Mesendoderm (in vitro differentiated cells): Measurements from ENCODE around the gene PIK3CD.

ENCODE experiments used
- DNase-seq: peaks from one replicate; pipeline ENCODE4 v3.0.0; 2013
- H2AK5ac ChIP-seq: 2 replicates; pipeline ENCODE4 v1.6.1; 2013; ENCODE audit warnings: low read length, inconsistent platforms
- H2BK120ac ChIP-seq: 2 replicates; pipeline ENCODE4 v1.6.1; 2013; ENCODE audit warnings: low read depth, mild to moderate bottlenecking, low read length, moderate library complexity, mixed read lengths
- H2BK15ac ChIP-seq: replicated peaks from 2 replicates; pipeline ENCODE4 v1.6.1; 2013; ENCODE audit warnings: low read depth, mild to moderate bottlenecking, moderate library complexity
- H2BK5ac ChIP-seq: 2 replicates; pipeline ENCODE4 v1.6.1; 2013; ENCODE audit warnings: low read length, inconsistent platforms
- H3K18ac ChIP-seq: 2 replicates; pipeline ENCODE4 v1.6.1; 2013; ENCODE audit warnings: mild to moderate bottlenecking, low read length, mixed read lengths
- H3K23ac ChIP-seq: one replicate; pipeline ENCODE4 v1.6.1; 2013; ENCODE audit warnings: low read length
- H3K27ac ChIP-seq: 2 replicates; pipeline ENCODE4 v1.5.1; 2013; ENCODE audit warnings: low read depth, mild to moderate bottlenecking, inconsistent platforms, low read length, moderate library complexity
- H3K27me3 ChIP-seq: 2 replicates; pipeline ENCODE4 v1.6.1; 2013; ENCODE audit warnings: low read length, control low read depth, mild to moderate bottlenecking, inconsistent platforms; ENCODE audit not compliant: insufficient read depth, poor library complexity
- H3K36me3 ChIP-seq: 2 replicates; pipeline ENCODE4 v1.6.1; 2013; ENCODE audit warnings: low read length, inconsistent platforms; ENCODE audit not compliant: control insufficient read depth, insufficient read depth
- H3K4ac ChIP-seq: one replicate; pipeline ENCODE4 v1.6.1; 2013; ENCODE audit warnings: low read depth, mild to moderate bottlenecking, low read length, moderate library complexity
- H3K4me1 ChIP-seq: 2 replicates; pipeline ENCODE4 v1.6.1; 2013; ENCODE audit warnings: low read depth, low read length, inconsistent platforms; ENCODE audit not compliant: control insufficient read depth
- H3K4me2 ChIP-seq: 2 replicates; pipeline ENCODE4 v1.6.1; 2013; ENCODE audit warnings: low read length
- H3K4me3 ChIP-seq: 2 replicates; pipeline ENCODE4 v1.5.1; 2013; ENCODE audit warnings: mild to moderate bottlenecking, low read length
- H3K56ac ChIP-seq: one replicate; pipeline ENCODE4 v1.6.1; 2013; ENCODE audit warnings: low read length
- H3K79me1 ChIP-seq: 2 replicates; pipeline ENCODE4 v1.6.1; 2013; ENCODE audit warnings: low read length, inconsistent platforms
- H3K79me2 ChIP-seq: 2 replicates; pipeline ENCODE4 v1.6.1; 2013; ENCODE audit warnings: mild to moderate bottlenecking, low read length; ENCODE audit not compliant: control insufficient read depth, insufficient read depth
- H3K9ac ChIP-seq: 2 replicates; pipeline ENCODE4 v1.6.1; 2013; ENCODE audit warnings: low read length, inconsistent platforms
- H4K5ac ChIP-seq: one replicate; pipeline ENCODE4 v1.6.1; 2013; ENCODE audit warnings: low read length
- H4K8ac ChIP-seq: one replicate; pipeline ENCODE4 v1.6.1; 2013; ENCODE audit warnings: low read depth, mild to moderate bottlenecking, control low read depth, low read length, moderate library complexity
- WGBS: extraction: QIAGEN DNeasy Blood & Tissue Kit; methylation state at CpG from one replicate; pipeline ENCODE4 v1.1.7; 2013; ENCODE audit warnings: low lambda C conversion rate, missing lambda C conversion rate; ENCODE audit not compliant: insufficient coverage; ENCODE audit errors: extremely low coverage; 5-methylcytosine and 5-hydroxymethylcytosine counted together

The PIK3CD gene

DNA sequence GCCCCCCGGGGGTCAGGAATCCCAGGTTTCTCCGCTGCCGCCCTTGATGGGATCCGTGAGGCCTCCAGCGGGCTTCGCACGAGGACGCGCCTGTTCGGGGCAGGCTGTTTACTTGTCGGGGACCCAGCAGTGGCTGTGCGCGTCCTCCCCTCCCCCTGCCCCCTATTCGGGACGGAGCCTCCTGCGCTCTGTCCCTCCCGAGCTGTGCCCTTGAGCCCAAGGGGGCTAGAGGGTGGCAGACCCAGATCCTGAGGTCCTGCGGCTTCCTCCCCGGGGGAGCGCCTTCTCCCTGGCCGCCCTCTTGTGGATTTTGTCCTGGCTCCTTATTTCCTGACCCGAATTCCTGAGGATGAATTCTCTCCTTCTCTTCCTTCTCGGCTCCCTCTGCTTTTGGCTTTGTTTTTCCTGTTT lies 38.4 kb downstream of the PIK3CD start:
- H3K9ac ChIP-seq: peak overlapping the region; percentile 61
- no peak overlapping the region for H2AK5ac ChIP-seq
- no peak overlapping the region for H2BK120ac ChIP-seq
- H3K4me3 ChIP-seq: peak overlapping the region; percentile 14
- H4K8ac ChIP-seq: no peak overlapping the region
- no peak overlapping the region for H3K4ac ChIP-seq
- no CpG with 5 or more reads among the region's 23 CpGs for WGBS
- H3K27me3 ChIP-seq: peaks cover 9% of the 10 kb centered on the region
- no peak overlapping the region for H4K5ac ChIP-seq
- H3K79me2 ChIP-seq: no peaks in the 10 kb centered on the region
- H3K79me1 ChIP-seq: no peaks in the 10 kb centered on the region
- peak overlapping the region; percentile 65 for H3K4me2 ChIP-seq
- H3K27ac ChIP-seq: no peak overlapping the region
- no peak overlapping the region for H2BK15ac ChIP-seq
- H3K4me1 ChIP-seq: peaks cover 2% of the 10 kb centered on the region
- peak overlapping the region; percentile 46 for H3K18ac ChIP-seq
- DNase-seq: peak; percentile 52
- H3K56ac ChIP-seq: peak overlapping the region; percentile 88
- H2BK5ac ChIP-seq: no peak overlapping the region
- H3K23ac ChIP-seq: no peak overlapping the region
- H3K36me3 ChIP-seq: no peaks in the 10 kb centered on the region

- Histone ChIP-seq H2AK5ac (no peak overlapping the region), H2BK15ac (no peak overlapping the region), H3K9ac (peak overlapping the region; percentile 61), H3K23ac (no peak overlapping the region), H3K4ac (no peak overlapping the region), H3K79me1 (no peaks in the 10 kb centered on the region), H3K36me3 (no peaks in the 10 kb centered on the region), H2BK5ac (no peak overlapping the region), H3K4me3 (no peak overlapping the region), H2BK120ac (no peak overlapping the region), H3K27ac (no peak overlapping the region), H3K27me3 (peaks cover 9% of the 10 kb centered on the region), H3K4me1 (peaks cover 2% of the 10 kb centered on the region), H3K18ac (no peak overlapping the region), H4K8ac (no peak overlapping the region), H3K4me2 (peak overlapping the region; percentile 65), H3K56ac (peak overlapping the region; percentile 88), H3K79me2 (no peaks in the 10 kb centered on the region), H4K5ac (no peak overlapping the region)
- no CpG with 5 or more reads among the region's 14 CpGs for WGBS
- no peak for DNase-seq
Observed at GRCh38 chr1:9690440-9691107, 39.0 kb downstream of the PIK3CD start.

GRCh38 chr1:9691108-9691445 lies 39.5 kb downstream of the PIK3CD start:
- Histone ChIP-seq H3K4me1 (peaks cover 2% of the 10 kb centered on the region), H3K4me3 (no peak overlapping the region), H3K18ac (no peak overlapping the region), H2AK5ac (no peak overlapping the region), H2BK15ac (no peak overlapping the region), H3K79me2 (no peaks in the 10 kb centered on the region), H2BK5ac (no peak overlapping the region), H3K36me3 (no peaks in the 10 kb centered on the region), H3K27ac (no peak overlapping the region), H3K9ac (no peak overlapping the region), H3K79me1 (no peaks in the 10 kb centered on the region), H2BK120ac (no peak overlapping the region), H3K56ac (no peak overlapping the region), H3K4me2 (no peak overlapping the region), H3K4ac (no peak overlapping the region), H3K23ac (no peak overlapping the region), H4K5ac (no peak overlapping the region), H3K27me3 (peaks cover 9% of the 10 kb centered on the region), H4K8ac (no peak overlapping the region)
- WGBS: no CpG with 5 or more reads among the region's 6 CpGs
- DNase-seq: no peak

GRCh38 chr1:9691691-9692090 lies 40.2 kb downstream of the PIK3CD start:
- Histone ChIP-seq H3K4me2 (no peak overlapping the region), H3K79me2 (no peaks in the 10 kb centered on the region), H3K36me3 (no peaks in the 10 kb centered on the region), H3K79me1 (no peaks in the 10 kb centered on the region), H3K4me1 (peaks cover 2% of the 10 kb centered on the region), H3K9ac (no peak overlapping the region), H2BK5ac (no peak overlapping the region), H3K27ac (no peak overlapping the region), H2BK15ac (no peak overlapping the region), H2BK120ac (no peak overlapping the region), H4K8ac (no peak overlapping the region), H3K4me3 (no peak overlapping the region), H4K5ac (no peak overlapping the region), H3K4ac (no peak overlapping the region), H2AK5ac (no peak overlapping the region), H3K27me3 (peaks cover 9% of the 10 kb centered on the region), H3K56ac (no peak overlapping the region), H3K23ac (no peak overlapping the region), H3K18ac (no peak overlapping the region)
- DNase-seq: no peak
- WGBS: no CpG with 5 or more reads among the region's 5 CpGs

DNA sequence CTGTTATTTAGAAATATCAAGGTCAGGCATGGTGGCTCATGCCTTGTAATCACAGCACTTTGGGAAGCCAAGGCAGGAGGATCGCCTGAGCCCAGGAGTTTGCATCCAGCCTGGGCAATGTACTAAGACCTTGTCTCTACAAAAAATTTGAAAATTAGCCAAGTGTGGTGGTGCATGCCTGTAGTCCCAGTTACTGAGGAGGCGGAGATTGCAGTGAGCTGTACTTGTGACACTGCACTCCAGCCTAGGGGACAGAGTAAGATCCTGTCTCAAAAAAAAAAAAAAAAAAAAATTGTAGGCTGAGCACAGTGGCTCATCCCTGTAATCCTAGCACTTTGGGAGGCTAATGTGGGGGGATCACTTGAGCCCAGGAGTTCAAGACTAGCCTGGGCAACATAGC lies 45.3 kb downstream of the PIK3CD start:
- Histone ChIP-seq H3K36me3 (no peaks in the 10 kb centered on the region), H3K27me3 (no peaks in the 10 kb centered on the region), H4K5ac (no peak overlapping the region), H2BK15ac (no peak overlapping the region), H2BK120ac (no peak overlapping the region), H3K4ac (no peak overlapping the region), H3K18ac (no peak overlapping the region), H3K79me2 (no peaks in the 10 kb centered on the region), H3K4me3 (no peak overlapping the region), H2AK5ac (no peak overlapping the region), H3K9ac (no peak overlapping the region), H2BK5ac (no peak overlapping the region), H3K4me1 (no peaks in the 10 kb centered on the region), H3K4me2 (no peak overlapping the region), H4K8ac (no peak overlapping the region), H3K27ac (no peak overlapping the region), H3K56ac (no peak overlapping the region), H3K79me1 (no peaks in the 10 kb centered on the region), H3K23ac (no peak overlapping the region)
- no CpG with 5 or more reads among the region's 2 CpGs for WGBS
- no peak for DNase-seq

DNA sequence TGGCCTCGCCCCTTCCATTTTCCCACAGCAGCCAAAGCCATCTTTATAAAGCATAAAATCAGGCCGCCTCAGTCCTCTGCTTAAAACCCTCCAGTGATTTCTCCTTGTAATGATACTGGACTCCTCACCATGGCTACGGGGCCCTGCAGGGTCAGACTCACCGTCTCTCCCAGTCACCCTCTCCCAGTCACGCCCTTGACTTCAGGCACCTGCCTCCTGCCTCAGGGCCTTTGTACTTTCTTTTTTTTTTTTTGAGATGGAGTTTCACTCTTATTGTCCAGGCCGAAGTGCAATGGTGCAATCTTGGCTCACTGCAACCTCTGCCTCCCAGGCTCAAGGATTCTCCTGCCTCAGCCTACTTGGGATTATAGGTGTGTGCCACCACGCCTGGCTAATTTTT lies 47.8 kb downstream of the PIK3CD start:
- Histone ChIP-seq H4K8ac (no peak overlapping the region), H3K27me3 (no peaks in the 10 kb centered on the region), H3K79me2 (no peaks in the 10 kb centered on the region), H3K27ac (no peak overlapping the region), H3K4ac (no peak overlapping the region), H2BK15ac (no peak overlapping the region), H3K36me3 (no peaks in the 10 kb centered on the region), H3K79me1 (no peaks in the 10 kb centered on the region), H2AK5ac (no peak overlapping the region), H3K4me1 (no peaks in the 10 kb centered on the region), H2BK5ac (no peak overlapping the region), H3K56ac (no peak overlapping the region), H4K5ac (no peak overlapping the region), H3K18ac (no peak overlapping the region), H3K9ac (no peak overlapping the region), H3K4me3 (no peak overlapping the region), H3K23ac (no peak overlapping the region), H3K4me2 (no peak overlapping the region), H2BK120ac (no peak overlapping the region)
- no CpG with 5 or more reads among the region's 7 CpGs for whole genome bisulfite sequencing
- DNase-seq: no peak
